Measurements from ENCODE around the gene SSRP1.

The SSRP1 gene

DNA sequence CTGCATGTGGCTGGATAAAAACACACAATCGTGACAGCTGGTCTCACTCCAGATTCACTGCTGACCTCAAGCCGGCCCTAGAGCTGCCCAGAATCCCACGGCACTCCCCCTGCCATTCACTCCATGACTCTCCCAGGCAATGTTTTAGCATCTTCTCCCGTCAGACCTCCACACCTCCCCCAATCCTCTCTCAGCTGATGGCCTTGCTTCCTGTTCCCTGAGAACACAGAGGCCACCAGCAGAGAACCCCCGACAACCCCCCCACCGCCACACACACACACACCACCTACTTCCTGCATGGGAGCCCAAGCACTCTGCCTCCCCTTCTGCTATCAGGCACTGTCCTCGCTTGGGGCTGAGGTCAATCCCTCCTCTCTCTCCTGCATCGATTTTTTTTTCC is 20.2 kb downstream of the SSRP1 start:
- DNase-seq (ENCODE audit: low read depth): no peak

DNA sequence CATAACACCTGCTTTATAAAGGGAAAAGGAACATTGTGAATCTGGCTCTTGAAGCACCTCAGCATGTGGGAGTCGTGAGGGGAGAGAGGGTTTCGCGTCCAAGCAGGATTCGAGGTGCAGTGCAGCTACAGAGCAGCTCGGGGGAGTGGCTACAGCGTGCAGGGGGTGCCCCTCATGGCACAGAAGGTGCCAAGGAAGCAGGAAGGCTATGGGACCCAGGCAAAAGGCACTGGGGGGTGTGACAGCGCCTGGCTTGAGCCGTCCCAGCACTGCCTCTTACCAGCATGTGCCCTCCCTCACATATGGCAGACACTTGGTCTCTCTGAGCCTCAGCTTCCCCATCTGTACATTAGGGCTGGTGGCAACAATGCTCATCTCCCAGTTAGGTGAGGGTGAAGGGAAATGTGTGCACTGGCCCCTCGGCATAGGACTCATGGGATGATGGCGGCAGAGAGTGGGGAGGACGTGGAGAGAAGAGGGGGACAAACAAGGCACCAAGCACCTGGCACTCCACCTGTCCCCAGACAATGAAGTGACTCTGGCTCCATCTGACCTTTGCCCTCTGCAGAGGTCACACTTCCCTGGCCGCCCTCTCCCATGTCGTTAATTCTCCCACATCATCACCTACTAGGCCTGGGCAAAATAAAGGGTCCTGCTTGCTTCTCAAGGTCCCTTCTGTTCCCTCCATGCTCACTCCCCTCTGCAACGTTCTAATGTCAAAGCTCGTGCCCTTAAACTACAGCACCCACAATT is 21.3 kb downstream of the SSRP1 start:
- no peak for DNase-seq (ENCODE audit: low read depth)

DNA sequence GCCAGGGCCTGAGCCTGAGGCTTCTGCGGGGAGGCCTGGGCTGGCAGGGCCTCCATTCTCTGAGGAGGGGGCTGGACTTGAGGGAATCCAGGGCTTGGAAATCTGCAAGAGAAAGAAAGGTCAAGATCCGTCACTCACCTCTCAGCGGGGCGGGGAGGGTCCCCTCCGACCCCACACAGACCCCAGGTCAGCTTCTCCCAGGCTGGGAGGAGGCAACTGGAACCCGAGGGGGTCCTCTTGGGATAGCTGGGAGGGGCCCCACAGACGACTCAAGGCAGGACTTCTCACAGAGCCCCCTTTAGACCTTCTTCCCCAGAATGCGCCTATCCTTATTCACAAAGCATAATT is 21.9 kb downstream of the SSRP1 start:
- DNase-seq (ENCODE audit: low read depth): no peak

DNA sequence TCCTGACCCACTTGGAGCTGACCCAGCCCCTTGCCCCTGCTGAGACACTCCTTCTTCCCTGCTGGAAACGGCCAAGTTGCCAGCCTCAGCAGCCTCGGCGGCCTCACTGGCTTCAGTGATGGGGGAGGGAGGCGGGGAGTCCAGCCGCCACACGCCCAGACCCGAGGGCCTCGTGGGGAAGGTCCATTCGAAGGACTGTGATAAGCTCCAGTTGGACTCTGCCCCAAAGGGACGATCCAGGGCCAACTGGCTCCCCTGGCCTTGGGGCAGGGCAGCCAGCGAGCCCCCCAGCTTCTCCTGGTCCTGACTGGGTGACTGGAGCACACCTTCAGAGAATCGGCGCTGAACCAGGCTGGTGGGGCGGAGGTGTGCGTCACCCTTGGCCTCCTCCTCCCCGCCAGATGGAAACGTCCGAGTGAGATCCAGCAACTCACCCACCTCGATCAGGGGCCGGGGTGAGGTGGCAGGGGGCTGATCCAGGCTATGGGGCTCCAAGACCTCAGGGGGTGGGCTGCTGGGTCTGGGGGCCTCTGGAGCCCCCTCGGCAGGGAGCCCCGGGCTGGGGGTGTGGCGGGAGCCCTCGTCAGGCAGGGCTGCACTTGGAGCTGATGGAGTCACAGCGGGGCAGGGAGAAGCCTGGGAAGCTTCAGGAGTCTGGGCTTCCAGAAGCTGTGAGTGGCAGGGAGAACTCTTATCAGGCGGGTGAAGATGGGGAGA is 22.5 kb downstream of the SSRP1 start:
- no peak for DNase-seq (ENCODE audit: low read depth)

DNA sequence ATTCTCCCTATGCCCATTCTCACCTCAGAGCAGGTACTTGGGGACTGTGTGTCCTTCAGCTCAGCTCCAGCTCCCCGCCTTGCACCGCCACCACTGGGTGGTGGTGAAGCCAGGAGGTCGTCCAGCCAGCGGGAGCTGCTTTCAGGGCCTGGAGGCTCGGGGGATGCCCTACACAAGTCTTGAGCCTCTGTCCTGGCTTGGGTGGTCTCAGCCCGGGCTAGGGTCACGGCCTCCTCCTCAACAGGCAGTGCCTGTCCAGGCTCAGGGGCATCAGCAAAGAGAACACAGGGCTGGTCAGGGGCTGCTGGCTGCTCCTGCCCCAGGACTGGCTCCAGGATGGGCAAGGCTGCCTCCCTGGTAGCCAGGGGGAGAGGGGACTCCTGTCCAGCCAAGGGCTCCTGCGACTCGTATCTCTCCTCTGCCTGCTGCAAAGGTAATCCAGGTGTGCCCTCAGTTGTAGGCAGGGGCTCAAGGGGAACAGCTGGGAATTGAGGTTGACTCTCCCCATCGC is 23.1 kb downstream of the SSRP1 start:
- no peak for DNase-seq (ENCODE audit: low read depth)

DNA sequence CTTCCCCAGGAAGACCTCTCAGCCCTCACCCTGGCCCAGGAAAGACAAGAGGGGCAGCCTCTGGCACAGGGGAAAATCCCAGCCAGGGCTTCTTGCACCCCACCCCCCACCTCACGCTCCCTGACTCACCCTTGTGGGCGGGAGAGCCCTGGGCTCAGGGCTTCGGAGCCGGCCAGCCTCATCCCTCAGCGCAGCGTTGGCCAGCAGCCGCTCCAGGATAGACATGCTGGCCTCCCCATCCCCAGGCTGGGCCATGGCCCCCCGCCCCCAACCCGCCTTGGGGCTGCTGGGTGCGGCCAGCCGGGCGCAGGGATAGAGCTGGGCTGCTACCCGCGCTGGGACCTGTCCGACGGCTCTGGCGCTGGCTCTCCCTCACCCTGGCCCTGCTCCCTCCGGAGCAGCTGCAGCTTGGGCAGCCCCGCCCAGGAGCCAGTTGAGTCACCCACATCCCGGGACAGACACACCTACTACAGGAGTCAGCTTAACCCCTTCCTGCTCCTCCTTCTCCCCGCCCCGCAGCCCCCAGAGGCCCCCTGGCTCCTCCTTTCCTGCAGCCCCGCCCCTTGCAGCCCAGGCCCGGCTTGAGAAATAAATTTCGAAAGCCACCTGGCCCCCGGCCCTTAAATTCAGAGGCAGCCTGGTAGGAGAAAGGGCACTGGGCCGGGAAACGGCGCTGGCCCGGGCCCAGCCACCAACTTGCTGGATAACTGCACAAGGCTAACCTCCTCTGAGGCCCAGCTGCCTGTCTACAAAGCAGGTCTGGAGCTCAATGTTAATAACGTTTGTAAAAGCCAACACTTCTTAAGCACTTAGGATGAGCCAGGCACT is 24.4 kb downstream of the SSRP1 start:
- peak; percentile 30 for DNase-seq (ENCODE audit: low read depth)

DNA sequence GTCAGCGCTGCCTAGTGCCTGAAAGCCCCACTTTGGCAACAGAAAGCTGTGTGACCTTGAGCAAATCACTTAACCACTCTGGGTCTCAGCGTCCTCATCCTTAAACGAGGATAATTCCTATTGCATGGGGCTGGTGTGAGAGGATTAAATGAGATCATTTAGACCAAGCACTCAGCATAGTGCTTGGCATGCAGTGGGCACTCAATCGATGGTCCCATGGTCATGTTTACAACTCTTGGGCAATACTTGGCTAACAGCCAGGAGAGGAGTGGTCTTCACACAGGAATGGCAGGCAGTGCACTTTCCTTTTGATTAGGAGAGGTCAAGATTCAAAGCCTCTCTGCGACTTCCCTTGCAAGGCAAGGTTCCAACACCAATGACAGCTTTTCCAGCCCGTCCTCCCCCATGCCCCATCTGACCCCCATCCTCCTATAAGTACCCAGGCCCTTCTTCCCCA is 25.0 kb downstream of the SSRP1 start:
- no peak for DNase-seq (ENCODE audit: low read depth)

DNA sequence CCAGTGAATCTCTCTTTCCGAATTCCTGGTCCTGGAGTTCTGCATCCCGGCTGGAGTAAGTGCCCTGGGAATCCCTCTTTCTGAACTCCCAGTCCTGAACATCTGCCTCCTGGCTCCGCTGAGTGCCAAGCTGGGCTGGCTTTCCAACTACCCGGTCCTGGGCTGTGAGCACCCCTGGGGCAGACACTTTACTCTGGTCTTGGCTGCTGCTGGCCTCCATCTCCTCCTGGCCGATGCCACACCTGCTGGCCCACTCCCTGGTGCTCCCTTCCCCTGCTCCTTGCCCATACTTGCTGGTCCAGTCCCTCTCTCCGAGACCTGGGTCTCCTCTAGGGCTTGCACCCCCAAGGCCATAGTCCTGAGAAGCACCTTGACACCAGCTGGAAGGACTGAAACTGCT is 25.6 kb downstream of the SSRP1 start:
- DNase-seq (ENCODE audit: low read depth): no peak

DNA sequence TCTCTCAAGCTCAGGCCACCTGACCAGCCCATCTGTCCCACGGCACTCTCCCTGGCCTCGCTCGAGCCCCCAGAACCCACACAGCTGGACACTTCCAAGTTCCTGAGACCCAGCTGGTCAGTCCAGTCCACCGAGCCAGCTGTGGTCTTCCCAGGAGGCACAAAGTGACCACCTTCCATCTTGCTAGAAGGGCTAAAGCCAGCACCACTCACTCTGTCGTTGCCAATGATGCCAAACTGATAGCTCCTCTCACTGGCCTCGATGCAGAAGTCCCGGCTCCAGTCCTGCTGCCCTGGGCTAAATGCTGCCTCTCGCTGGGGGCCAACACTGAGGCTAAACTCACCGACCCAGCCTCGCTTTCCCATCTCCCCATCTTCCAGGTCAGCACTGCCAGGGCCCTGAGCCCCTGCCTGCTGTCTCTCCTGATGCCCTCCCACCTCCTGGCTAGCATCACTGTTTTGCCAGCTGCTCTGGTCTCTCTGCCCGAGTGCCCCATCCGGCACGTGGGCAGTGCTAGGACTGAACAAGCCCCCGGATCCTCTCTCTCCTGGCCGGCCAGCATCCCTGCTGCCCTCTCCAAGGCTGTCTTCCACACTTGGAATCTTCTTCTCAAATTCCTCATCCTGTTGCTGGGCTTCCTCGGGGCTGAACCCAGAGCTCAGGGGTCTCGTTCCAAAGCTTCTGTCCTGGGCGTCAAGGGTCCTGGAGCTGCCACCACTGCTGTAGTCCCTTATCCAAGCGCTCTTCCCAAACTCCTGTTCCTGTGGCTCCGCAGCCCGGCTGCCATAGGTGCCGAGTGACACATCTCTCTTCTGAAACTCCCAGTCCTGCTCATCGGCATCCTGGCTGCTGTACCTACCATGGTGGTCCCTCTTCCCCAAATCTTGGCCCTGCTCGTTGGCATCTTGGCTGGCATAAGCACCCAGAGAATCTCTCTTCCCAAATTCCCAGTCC is 26.3 kb downstream of the SSRP1 start:
- no peak for DNase-seq (ENCODE audit: low read depth)

DNA sequence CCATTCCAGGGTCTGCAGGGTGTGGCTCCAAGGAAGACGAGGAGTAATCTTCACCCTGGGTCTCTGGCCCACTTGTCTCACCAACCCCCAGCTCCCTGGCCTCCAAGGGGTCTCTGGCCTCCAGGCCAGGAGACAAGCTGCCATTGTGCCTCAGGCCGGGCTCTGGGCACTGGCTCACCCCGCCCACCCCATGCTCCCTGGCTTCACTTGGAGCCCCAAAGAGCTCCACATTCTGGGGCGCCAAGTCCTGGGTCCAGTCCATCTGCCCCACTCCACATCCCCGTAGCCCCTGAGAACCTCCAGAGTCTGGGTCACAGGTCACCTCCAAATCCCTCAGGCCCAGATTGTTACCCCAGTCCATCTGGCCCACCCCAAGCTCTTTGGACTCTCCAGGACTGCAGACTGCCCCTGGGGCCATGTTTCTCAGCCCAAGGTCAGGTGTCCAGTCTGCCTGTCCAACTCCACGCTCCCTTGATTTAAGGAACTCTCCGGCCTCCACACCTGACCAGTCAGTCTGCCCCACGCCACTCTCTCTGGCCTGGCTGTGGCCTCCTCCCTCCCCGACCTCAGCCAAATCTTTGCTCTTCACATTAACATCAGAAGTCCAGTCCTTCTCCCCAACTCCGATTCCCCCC is 27.1 kb downstream of the SSRP1 start:
- DNase-seq (ENCODE audit: low read depth): no peak

DNA sequence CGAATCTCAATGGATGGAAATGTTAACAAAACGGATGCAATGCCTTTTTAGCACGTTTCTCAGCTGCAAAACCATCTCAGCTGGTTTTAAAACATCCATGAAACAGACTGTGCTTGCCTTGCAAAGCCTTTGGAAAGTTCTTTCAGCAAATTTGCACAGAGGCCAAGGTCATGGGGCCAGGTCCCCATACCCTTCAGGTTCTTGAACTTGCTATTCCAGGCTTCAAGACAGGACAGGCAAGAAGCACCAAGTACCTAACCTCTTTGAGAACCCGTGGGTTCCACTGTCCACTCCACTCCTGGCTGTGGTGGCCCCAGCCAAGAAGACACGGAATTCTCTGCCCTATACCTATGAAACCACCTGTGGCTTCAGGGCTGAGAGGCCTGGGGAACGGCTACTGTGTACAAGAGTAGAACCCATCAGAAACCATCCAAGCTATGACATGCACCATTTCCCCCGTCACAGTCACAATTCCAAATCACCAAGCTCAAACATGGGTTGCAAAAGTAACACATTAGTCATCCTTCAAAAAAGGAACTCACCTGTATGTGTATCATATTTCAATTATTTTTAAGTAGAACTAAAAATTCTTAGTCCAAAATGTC is 27.9 kb downstream of the SSRP1 start:
- no peak for DNase-seq (ENCODE audit: low read depth)

DNA sequence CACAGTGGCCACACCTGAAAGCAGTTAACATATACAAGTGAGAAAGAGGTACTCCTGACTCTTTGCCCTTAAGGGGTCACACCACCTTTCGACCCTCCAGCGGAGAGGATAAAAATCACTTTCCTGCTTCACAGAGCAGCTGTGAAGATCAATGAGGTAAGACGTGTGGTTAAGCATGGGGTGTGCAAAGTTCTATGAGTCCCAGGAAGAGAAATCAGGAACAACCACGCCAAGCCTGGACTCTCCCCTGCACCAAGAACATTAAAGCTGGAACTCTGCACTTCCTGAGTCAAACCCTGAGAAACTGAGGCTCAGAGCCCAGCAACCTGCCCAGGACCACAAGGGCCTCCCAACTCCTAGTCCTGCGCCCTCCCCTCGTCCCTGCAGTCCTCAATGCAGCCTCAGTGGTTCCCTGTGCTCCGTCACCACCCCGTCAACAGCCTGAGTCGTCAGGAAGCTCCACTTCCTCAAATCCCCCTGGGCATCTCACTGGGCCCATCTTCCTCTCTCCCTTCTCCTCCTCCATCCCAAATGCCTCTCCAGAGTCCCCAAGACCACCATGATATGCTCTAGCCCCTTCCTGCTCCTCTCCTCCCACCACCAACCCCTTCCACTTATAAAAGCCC is 28.6 kb downstream of the SSRP1 start:
- no peak for DNase-seq (ENCODE audit: low read depth)

DNA sequence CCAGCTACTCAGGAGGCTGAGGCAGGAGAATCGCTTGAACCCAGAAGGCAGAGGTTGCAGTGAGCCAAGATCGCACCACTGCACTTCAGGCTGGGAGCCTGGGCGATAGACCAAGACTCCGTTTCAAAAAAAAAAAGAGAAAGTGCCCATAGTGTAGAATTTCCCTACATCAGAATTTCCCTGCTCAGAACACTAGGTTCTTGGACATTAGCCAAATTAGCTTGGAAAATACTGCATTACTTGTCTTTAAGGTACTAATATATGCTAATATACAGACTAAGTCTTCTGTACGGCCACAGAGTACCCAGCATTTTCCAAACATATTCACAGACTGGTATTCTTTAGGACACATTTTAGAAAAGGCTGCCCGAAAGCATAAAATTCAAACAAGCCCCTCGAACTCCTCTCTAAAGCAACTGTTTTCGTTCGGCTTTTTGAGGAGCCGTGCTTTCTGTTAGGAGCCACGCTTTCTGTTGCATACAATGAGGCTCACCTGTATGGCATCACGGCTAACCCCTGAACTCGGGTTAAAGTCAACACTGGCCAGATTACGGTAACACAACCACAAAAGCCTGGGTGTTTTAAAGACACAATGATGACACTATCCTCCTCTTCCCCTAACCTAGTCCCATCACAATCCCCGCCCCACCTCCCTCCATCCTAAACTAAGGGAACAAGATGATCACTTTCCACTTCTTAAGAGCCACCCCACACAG is 29.4 kb downstream of the SSRP1 start:
- DNase-seq (ENCODE audit: low read depth): no peak

DNA sequence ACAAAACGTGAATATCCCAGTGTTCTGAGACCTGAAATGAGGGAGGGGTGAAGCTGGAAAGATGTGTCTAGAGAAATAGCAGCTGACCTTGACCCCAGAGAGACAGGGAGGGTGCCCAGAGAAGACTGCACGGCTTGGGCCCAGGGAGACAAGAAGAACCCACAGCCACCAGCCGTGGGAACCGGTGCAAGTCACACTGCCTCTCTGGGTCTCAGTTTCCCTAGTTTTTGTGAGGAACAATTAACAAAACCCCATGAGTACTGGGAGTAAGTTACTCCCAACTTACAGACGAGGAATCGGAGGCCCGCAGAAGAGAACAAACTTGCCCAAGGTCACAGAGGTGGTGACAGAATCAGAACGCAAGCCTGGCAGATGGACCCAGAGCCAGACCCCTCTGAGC is 30.2 kb downstream of the SSRP1 start:
- no peak for DNase-seq (ENCODE audit: low read depth)

DNA sequence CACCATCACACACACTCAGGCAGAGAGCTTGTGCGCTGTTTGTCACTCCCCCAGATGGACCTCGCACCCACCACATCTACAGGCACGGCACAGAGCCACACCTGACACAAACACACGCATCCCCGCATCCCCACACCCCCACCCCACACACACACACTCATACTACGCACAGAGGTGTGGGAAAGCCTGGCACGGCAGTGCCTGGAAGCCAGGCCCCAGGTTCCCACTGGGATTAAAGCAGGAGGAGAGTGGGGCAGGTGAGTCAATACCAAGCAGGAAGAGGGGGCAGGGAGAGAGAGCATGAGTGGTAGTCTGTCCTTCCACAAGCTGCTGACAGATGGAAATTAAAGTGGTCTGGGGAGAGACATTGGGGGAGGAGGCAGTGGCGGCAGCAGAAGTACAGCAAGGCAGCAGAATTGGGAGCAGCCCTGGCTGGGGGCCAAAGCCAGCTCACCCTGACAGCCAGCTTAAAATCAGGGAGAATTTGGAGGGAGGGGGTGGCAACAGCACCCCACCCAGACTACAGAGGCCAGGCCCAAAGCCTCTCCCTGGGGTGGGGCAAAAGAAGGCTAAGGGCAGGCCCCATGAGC is 31.6 kb downstream of the SSRP1 start:
- DNase-seq (ENCODE audit: low read depth): no peak

DNA sequence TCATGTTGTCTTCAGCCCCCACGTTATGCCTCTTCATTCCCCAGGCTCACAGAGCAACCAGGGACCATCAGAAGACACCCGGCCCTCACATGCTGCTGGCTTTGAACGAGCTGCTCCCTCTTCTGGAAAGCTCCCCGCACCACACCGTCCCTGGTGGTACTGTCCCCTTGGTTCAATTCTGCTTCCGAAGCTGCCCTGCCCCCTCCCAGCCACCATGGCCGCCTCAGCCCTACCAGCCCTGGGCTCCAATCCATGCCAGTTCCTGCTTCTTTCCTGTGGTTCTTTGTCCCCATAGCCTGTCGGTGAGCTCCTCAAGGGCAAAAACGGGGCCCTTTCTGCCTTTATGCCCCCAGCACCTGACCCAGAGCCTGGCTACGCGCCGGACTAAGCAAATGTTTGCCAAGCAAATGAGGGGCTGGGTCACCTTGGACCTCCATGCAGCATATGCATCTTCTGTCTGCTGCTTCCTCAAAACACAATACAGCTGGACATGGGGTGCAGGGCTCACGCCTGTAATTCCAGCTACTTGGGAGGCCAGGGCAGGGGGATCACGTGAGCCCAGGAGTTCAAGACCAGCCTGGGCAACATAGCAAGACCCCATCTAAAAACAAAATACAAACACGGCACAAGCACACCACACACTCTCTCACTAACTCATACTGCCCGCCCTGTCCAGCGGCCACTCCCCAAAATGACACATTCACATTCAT is 32.3 kb downstream of the SSRP1 start:
- DNase-seq (ENCODE audit: low read depth): no peak

DNA sequence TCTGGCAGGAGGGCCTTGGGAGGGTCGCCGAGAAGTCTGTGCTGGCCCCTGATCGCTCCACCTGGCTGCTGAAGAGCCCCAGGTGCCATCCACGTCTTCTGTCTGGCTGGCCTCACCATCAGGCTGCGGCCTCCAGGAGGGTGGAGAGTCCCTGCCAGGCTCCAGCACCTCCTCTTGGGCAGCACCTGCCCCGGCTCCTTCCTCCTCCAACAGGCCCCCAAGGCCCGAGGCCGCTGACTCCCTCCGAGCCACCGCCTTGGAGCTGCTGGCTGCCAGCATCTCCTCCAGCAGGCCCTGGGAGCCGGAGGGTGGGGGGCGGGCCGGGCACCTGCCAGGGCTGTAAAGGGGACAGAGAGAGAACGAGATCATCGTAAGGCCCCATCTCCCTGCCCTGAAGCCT is 33.2 kb downstream of the SSRP1 start:
- no peak for DNase-seq (ENCODE audit: low read depth)

DNA sequence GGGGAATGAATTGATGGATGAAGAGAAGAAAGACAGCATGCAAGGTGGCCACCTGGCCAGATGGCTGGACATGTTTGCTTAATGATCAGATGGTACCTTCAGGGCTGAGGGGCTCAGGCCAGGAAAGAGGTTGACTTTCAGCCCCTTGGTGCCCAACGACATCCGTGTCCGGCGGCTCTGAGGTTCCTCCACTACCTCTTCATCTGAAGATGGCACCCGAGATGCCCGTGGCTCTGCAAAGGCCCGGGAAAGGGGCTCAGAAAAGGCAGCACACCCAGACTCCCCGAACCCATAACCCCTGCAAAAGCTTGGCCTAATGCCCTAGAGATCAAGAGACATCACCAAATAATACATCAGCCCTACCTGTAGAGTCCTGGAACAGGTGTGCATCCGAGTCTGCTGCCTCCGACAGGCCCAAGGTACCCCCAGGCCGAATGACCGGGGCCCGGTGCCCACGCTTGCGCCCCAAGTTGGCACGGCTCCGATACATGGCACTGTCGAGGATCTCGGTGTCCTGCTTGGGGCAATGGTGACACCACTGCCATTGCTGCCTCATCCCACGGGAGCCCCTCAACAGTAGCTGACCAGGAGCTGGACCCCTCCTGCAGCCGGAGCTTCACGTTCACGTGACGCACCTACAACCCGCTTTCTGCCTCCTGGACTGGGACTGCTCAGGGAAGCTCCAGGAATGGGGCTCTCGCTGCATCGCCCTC is 33.8 kb downstream of the SSRP1 start:
- DNase-seq (ENCODE audit: low read depth): no peak
